Measurements from ENCODE around the gene UBE3D. TPM values are rescaled to one million over a fixed set of nuclear protein-coding genes. Genes with fewer than 3 reads are reported as not detected.

Gene UBE3D
- total RNA-seq, 1 experiment from 2014 or later, result 11.0 TPM

Other genes with a start within 250 kb of the UBE3D start
- 13.4 TPM for gene DOP1A, start 1.8 kb upstream of the UBE3D start, total RNA-seq (2021; ENCODE audit: unreplicated experiment)
- gene PGM3, start 127.4 kb upstream of the UBE3D start, total RNA-seq (2021; ENCODE audit: unreplicated experiment), result 55.2 TPM
- 3.4 TPM for gene RWDD2A, start 127.5 kb upstream of the UBE3D start, total RNA-seq (2021; ENCODE audit: unreplicated experiment)